Activated CD4-positive, alpha-beta T cell treated with anti-CD3 and anti-CD28 coated beads for 36 hours (primary cell): ENCODE data around the gene FAM200C. TPM values are rescaled to one million over a fixed set of nuclear protein-coding genes. Genes with fewer than 3 reads are reported as not detected.
A peak's percentile ranks its signal among the peaks of the same experiment; 100 is the strongest.

Experiments
- ATAC-seq: fragments of 200-7000 bp; cut with Tn5 transposase; one replicate; pipeline ENCODE4 v1.10.0; 2021; ENCODE audit warnings: mild to moderate bottlenecking, moderate library complexity
- CTCF ChIA-PET: fragments of 350-600 bp; sonication (Branson Sonifier 250); formaldehyde crosslinking; loops from one replicate; lab custom pipeline; 2021; ENCODE audit warnings: antibody characterized with exemption; lab: Charles Lee
- POLR2A ChIA-PET: fragments of 350-600 bp; sonication (Branson Sonifier 250); formaldehyde crosslinking; loops from one replicate; lab custom pipeline; 2021; ENCODE audit warnings: antibody characterized with exemption, inconsistent platforms; lab: Charles Lee
- DNase-seq: peaks from one replicate; pipeline ENCODE4 v3.0.0-alpha.2; 2020
- H3K27ac Mint-ChIP-seq: one replicate; pipeline ENCODE4 v1.8.0; 2021; ENCODE audit warnings: mixed read lengths
- H3K27me3 Mint-ChIP-seq: one replicate; pipeline ENCODE4 v1.8.0; 2021; ENCODE audit warnings: mixed read lengths
- H3K36me3 Mint-ChIP-seq: one replicate; pipeline ENCODE4 v1.8.0; 2021; ENCODE audit warnings: low read depth, mixed read lengths
- H3K4me1 Mint-ChIP-seq: one replicate; pipeline ENCODE4 v1.8.0; 2021; ENCODE audit warnings: mixed read lengths
- H3K4me3 Mint-ChIP-seq: one replicate; pipeline ENCODE4 v1.8.0; 2021; ENCODE audit warnings: mild to moderate bottlenecking, moderate library complexity, mixed read lengths
- H3K9me3 Mint-ChIP-seq: one replicate; pipeline ENCODE4 v1.8.0; 2021; ENCODE audit warnings: low read depth, mixed read lengths
- intact Hi-C, 2 experiments: fragments of 100-400 bp; cut with DNase I in 1 of 2; cut with micrococcal nuclease in 1 of 2; formaldehyde crosslinking; loops; one replicate each; pipeline versions ENCODE4 v1.14.2 to v1.15.1; 2022 to 2024; cut with DNase I, micrococcal nuclease
- total RNA-seq, 2 experiments: library from RNA; stranded (reverse); gene quantifications; one replicate each; pipeline ENCODE4 v1.2.3, GENCODE V29; 2021

Gene FAM200C
- 1 to 10 TPM in 1 of 2 experiments, under 1 TPM in 1; 0.91 to 1.3 TPM for total RNA-seq

GRCh38 chr5:160399402-160400353 is at the start of gene FAM200C:
FAM200C (minus strand) TSS chr5:160400054; CDS start chr5:160395490, 4,564 bp downstream.
- ATAC-seq, result peak; percentile 87
- POLR2A ChIA-PET, result no interaction called here

GRCh38 chr5:160449458-160449857 is 49.6 kb upstream of the FAM200C start:
- H3K27ac Mint-ChIP-seq, result no peak overlapping the region
- DNase-seq (no peak), ATAC-seq (no peak)
- POLR2A ChIA-PET, result no interaction called here
- H3K27me3 Mint-ChIP-seq, result no peaks in the 10 kb centered on the region
- no peaks in the 10 kb centered on the region for H3K36me3 Mint-ChIP-seq
- no peaks in the 10 kb centered on the region for H3K9me3 Mint-ChIP-seq
- no peak overlapping the region for H3K4me3 Mint-ChIP-seq
- peaks cover 11% of the 10 kb centered on the region for H3K4me1 Mint-ChIP-seq
- intact Hi-C loops, result loop anchor here in 1 of 2 experiments (10.0 kb wide), 1 partner anchor 1095 kb away; the partner anchor contains the start of gene GABRB2
- CTCF ChIA-PET, result no interaction called here

More at GRCh38 chr5:160399402-160400353, at the start of gene FAM200C:
- CTCF ChIA-PET, result interaction anchor here (0.7 to 0.8 kb wide), 2 partner anchors 14 to 43 kb away, joined by 3 to 4 read pairs; no protein-coding TSS in a partner anchor
- Mint-ChIP-seq H3K36me3 (peaks cover 18% of the 10 kb centered on the region), H3K4me1 (peaks cover 19% of the 10 kb centered on the region), H3K4me3 (peak within 1 kb of the TSS; percentile 86), H3K9me3 (no peaks in the 10 kb centered on the region), H3K27ac (peak within 1 kb of the TSS; percentile 86), H3K27me3 (no peaks in the 10 kb centered on the region)
- peak; percentile 83 for DNase-seq
- intact Hi-C loops, result loop anchor here (1.0 to 10.0 kb wide), 4 partner anchors 19 to 955 kb away; partner anchors contain the start of genes SLU7 (in 2 of the 2) and PWWP2A (in 1 of the 2)

- CTCF ChIA-PET, result interaction anchor here (0.7 to 1.6 kb wide), 2 partner anchors 9 to 11 kb away, joined by 3 to 5 read pairs; no protein-coding TSS in a partner anchor
- Mint-ChIP-seq H3K4me3 (no peak overlapping the region), H3K9me3 (no peaks in the 10 kb centered on the region), H3K27ac (no peak overlapping the region), H3K27me3 (no peaks in the 10 kb centered on the region), H3K36me3 (no peaks in the 10 kb centered on the region), H3K4me1 (peaks cover 12% of the 10 kb centered on the region)
- no peak for DNase-seq
- no peak for ATAC-seq
- intact Hi-C loops, result loop anchor here in 1 of 2 experiments (10.0 kb wide), 1 partner anchor 1096 kb away; the partner anchor contains the start of gene GABRB2
- POLR2A ChIA-PET, result no interaction called here
Observed at GRCh38 chr5:160448886-160449285, 49.0 kb upstream of the FAM200C start.

- H3K4me1 Mint-ChIP-seq, result peaks cover 22% of the 10 kb centered on the region
- ATAC-seq, result no peak
Observed at GRCh38 chr5:160445751-160446150, 45.9 kb upstream of the FAM200C start.

DNA sequence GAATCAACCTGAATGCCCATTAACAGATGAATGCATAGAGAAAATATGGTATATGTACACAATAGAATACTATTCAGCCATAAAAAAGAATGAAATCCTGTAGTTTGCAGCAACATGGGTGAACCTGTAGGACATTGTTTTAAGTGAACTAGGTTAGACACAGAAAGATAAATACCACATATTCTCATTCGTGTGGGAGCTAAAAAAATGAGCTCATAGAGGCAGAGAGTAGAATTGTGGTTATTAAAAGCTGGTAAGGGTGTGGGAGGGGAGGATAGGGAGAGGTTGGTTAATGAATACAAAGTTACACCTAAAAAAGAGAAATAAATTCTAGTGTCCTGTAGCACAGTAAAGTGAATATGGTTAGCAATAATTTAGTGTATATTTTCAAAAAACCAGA is 45.3 kb upstream of the FAM200C start:
- Mint-ChIP-seq H3K9me3 (no peaks in the 10 kb centered on the region), H3K36me3 (no peaks in the 10 kb centered on the region), H3K4me1 (peaks cover 22% of the 10 kb centered on the region), H3K4me3 (no peak overlapping the region), H3K27ac (no peak overlapping the region), H3K27me3 (no peaks in the 10 kb centered on the region)
- intact Hi-C loops, result loop anchor here in 1 of 2 experiments (10.0 kb wide), 1 partner anchor 1100 kb away; the partner anchor contains the start of gene GABRB2
- ChIA-PET CTCF (no interaction called here), POLR2A (no interaction called here)
- ATAC-seq (no peak), DNase-seq (no peak)

More at GRCh38 chr5:160445751-160446150, 45.9 kb upstream of the FAM200C start:
- Mint-ChIP-seq H3K9me3 (no peaks in the 10 kb centered on the region), H3K36me3 (no peaks in the 10 kb centered on the region), H3K4me3 (no peak overlapping the region), H3K27ac (no peak overlapping the region), H3K27me3 (no peaks in the 10 kb centered on the region)
- ChIA-PET CTCF (no interaction called here), POLR2A (no interaction called here)
- intact Hi-C loops, result loop anchor here in 1 of 2 experiments (10.0 kb wide), 1 partner anchor 1099 kb away; the partner anchor contains the start of gene GABRB2
- no peak for DNase-seq

GRCh38 chr5:160444407-160444806 is 44.6 kb upstream of the FAM200C start:
- H3K4me3 Mint-ChIP-seq, result no peak overlapping the region
- peaks cover 25% of the 10 kb centered on the region for H3K4me1 Mint-ChIP-seq
- POLR2A ChIA-PET, result no interaction called here
- H3K9me3 Mint-ChIP-seq, result no peaks in the 10 kb centered on the region
- intact Hi-C loops, result loop anchor here in 1 of 2 experiments (10.0 kb wide), 1 partner anchor 1100 kb away; the partner anchor contains the start of gene GABRB2
- no peak overlapping the region for H3K27ac Mint-ChIP-seq
- ATAC-seq (no peak), DNase-seq (no peak)
- CTCF ChIA-PET, result no interaction called here
- H3K36me3 Mint-ChIP-seq, result no peaks in the 10 kb centered on the region
- no peaks in the 10 kb centered on the region for H3K27me3 Mint-ChIP-seq

DNA sequence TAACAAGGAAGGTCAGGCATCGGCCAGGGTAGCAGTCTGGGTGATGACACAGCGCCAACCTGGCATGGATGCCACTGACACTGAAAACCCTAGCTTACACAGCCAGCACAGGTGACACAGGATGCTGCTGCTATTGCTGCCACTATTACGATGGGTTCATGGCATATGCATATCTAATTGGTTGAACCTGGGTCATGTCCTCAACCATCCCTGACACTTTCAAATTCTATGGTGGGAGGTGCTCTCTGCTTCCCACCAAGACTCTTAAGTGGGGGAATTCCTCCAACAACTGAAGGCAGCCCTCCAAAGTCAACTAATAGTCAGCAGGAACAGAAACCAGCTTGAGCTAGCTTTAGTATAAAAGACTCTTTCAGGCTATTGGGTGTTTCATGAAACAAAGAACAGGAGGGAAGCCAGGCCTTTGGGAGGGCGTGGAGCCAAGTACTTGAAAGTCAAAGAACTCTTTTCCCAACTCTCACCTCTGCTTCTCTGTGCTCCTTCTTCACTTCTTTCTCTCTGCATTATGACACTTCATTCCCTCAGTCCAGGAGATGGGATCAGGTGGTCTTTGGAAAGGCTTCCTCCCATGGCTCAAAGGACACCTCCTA is 43.1 kb upstream of the FAM200C start:
- Mint-ChIP-seq H3K4me3 (no peak overlapping the region), H3K27ac (no peak overlapping the region), H3K36me3 (no peaks in the 10 kb centered on the region), H3K9me3 (no peaks in the 10 kb centered on the region), H3K4me1 (peaks cover 33% of the 10 kb centered on the region), H3K27me3 (no peaks in the 10 kb centered on the region)
- ATAC-seq (no peak), DNase-seq (no peak)
- intact Hi-C loops, result loop anchor here in 1 of 2 experiments (10.0 kb wide), 1 partner anchor 1102 kb away; the partner anchor contains the start of gene GABRB2
- CTCF ChIA-PET, result interaction anchor here (0.8 to 6.2 kb wide), 2 partner anchors 21 to 127 kb away, joined by 3 to 107 read pairs; partner anchors contain the start of genes PTTG1 and SLU7
- POLR2A ChIA-PET, result no interaction called here

- DNase-seq (no peak), ATAC-seq (no peak)
- Mint-ChIP-seq H3K4me1 (peaks cover 39% of the 10 kb centered on the region), H3K27ac (no peak overlapping the region), H3K9me3 (no peaks in the 10 kb centered on the region), H3K4me3 (no peak overlapping the region), H3K36me3 (no peaks in the 10 kb centered on the region), H3K27me3 (no peaks in the 10 kb centered on the region)
- POLR2A ChIA-PET, result interaction anchor here (1.1 kb wide), 1 partner anchor 26 kb away, joined by 4 read pairs; no protein-coding TSS in a partner anchor
- CTCF ChIA-PET, result interaction anchor here (1.0 to 6.2 kb wide), 6 partner anchors 20 to 67 kb away, joined by 3 to 107 read pairs (median 6); partner anchors contain the start of genes PTTG1 and SLU7
- intact Hi-C loops, result loop anchor here in 1 of 2 experiments (10.0 kb wide), 1 partner anchor 1103 kb away; the partner anchor contains the start of gene GABRB2
Observed at GRCh38 chr5:160441311-160441781, 41.5 kb upstream of the FAM200C start.

- POLR2A ChIA-PET, result interaction anchor here (1.6 to 2.3 kb wide), 2 partner anchors 29 to 68 kb away, joined by 7 to 18 read pairs; no protein-coding TSS in a partner anchor
- H3K27me3 Mint-ChIP-seq, result peaks cover 4% of the 10 kb centered on the region
- DNase-seq (peak; percentile 93), ATAC-seq (peak; percentile 78)
- H3K9me3 Mint-ChIP-seq, result no peaks in the 10 kb centered on the region
- intact Hi-C loops, result loop anchor here (1.0 to 10.0 kb wide), 8 partner anchors 17 to 406 kb away; partner anchors contain the start of gene PTTG1 (in 1 of the 2)
- CTCF ChIA-PET, result interaction anchor here (0.6 to 6.2 kb wide), 35 partner anchors 9 to 592 kb away, joined by 3 to 107 read pairs (median 5); partner anchors contain the start of genes PTTG1 and SLU7
- peaks cover 35% of the 10 kb centered on the region for H3K4me1 Mint-ChIP-seq
- H3K4me3 Mint-ChIP-seq, result peak overlapping the region; percentile 74
- peak overlapping the region; percentile 97 for H3K27ac Mint-ChIP-seq
- H3K36me3 Mint-ChIP-seq, result no peaks in the 10 kb centered on the region
Observed at GRCh38 chr5:160439205-160439600, 39.3 kb upstream of the FAM200C start.
